HepG2 (cell line): ENCODE results near the gene KRT17. TPM values are rescaled to one million over a fixed set of nuclear protein-coding genes. Genes with fewer than 3 reads are reported as not detected.

Source experiments
- ATF7 ChIP-seq, 2 experiments: fragments of 450-650 bp in 1 of 2; sonication (generic) in 1 of 2; formaldehyde crosslinking in 1 of 2; IDR thresholded peaks; 2 replicates each; pipeline versions ENCODE4 v1.4.0 to v1.6.1; 2016 to 2020; ENCODE audit warnings: antibody characterized with exemption in 1 of 2, mild to moderate bottlenecking in 1 of 2, missing genetic modification reagents in 1 of 2
- ATM ChIP-seq: fragments of 450-650 bp; IDR thresholded peaks from 2 replicates; pipeline ENCODE4 v1.7.1; 2017; ENCODE audit warnings: mild to moderate bottlenecking, borderline replicate concordance
- FOXA1 ChIP-seq, 2 experiments: fragments of 450-650 bp in 1 of 2; sonication (generic) in 1 of 2; formaldehyde crosslinking in 1 of 2; IDR thresholded peaks; 2 replicates each; pipeline versions ENCODE4 v1.4.0 to v1.6.1; 2016 to 2020; ENCODE audit warnings: missing genetic modification reagents in 1 of 2
- KLF11 ChIP-seq: IDR thresholded peaks from 2 replicates; pipeline ENCODE4 v1.6.1; 2016; ENCODE audit warnings: missing compliant biosample characterization
- PHB2 ChIP-seq: fragments of 450-650 bp; IDR thresholded peaks from 2 replicates; pipeline ENCODE4 v1.6.1; 2018; ENCODE audit not compliant: partially characterized antibody
- PLRG1 ChIP-seq: fragments of 450-650 bp; conservative IDR thresholded peaks from 2 replicates; pipeline ENCODE4 v1.6.1; 2016
- SOX6 ChIP-seq, 2 experiments: fragments of 450-650 bp in 1 of 2; sonication (generic) in 1 of 2; formaldehyde crosslinking in 1 of 2; IDR thresholded peaks; 2 replicates each; pipeline versions ENCODE4 v1.4.0 to v1.6.1; 2017 to 2020; ENCODE audit warnings: antibody characterized with exemption in 1 of 2, mild to moderate bottlenecking in 1 of 2, missing genetic modification reagents in 1 of 2
- polyA plus RNA-seq, 8 experiments: library from polyadenylated mRNA; depleted of rRNA in 3 of 8; stranded (reverse) in 7 of 8; unstranded in 1 of 8; fragments of >200 nt; fragmentation: Illumina TruSeq in 4 of 8; extraction: Trizol in 4 of 8; gene quantifications; 2 replicates each; pipeline versions ENCODE4 v1.2.1 to v1.2.3, GENCODE V29; 2011 to 2016; ENCODE audit warnings: low read depth in 4 of 8, missing spikeins in 1 of 8, mixed read lengths in 1 of 8; ENCODE audit not compliant: insufficient read depth in 1 of 8
- total RNA-seq, 5 experiments: library from RNA; depleted of rRNA; stranded (reverse); fragments of >200 nt; fragmentation: Illumina TruSeq; extraction: Trizol; gene quantifications; 2 replicates each; pipeline ENCODE4 v1.2.3, GENCODE V29; 2016; ENCODE audit warnings: low read depth in 1 of 5
- TF ChIP-seq, protein P1 (sequence below): fragments of 450-650 bp; IDR thresholded peaks from 2 replicates; pipeline ENCODE4 v1.6.1; 2016
- TF ChIP-seq, protein P2 (sequence below), 2 experiments: fragments of 450-650 bp in 1 of 2; sonication (generic) in 1 of 2; formaldehyde crosslinking in 1 of 2; IDR thresholded peaks; 2 replicates each; pipeline versions ENCODE4 v1.6.1 to v1.8.0; 2016 to 2022; ENCODE audit warnings: antibody characterized with exemption in 1 of 2, mild to moderate bottlenecking in 1 of 2, missing genetic modification reagents in 1 of 2

The KRT17 gene
- total and polyA plus RNA-seq, 2 of the 13 experiments (the other 11 are each of a cell fraction or from before 2014, with no cell fraction given): 0.38 to 0.82 TPM

DNA sequence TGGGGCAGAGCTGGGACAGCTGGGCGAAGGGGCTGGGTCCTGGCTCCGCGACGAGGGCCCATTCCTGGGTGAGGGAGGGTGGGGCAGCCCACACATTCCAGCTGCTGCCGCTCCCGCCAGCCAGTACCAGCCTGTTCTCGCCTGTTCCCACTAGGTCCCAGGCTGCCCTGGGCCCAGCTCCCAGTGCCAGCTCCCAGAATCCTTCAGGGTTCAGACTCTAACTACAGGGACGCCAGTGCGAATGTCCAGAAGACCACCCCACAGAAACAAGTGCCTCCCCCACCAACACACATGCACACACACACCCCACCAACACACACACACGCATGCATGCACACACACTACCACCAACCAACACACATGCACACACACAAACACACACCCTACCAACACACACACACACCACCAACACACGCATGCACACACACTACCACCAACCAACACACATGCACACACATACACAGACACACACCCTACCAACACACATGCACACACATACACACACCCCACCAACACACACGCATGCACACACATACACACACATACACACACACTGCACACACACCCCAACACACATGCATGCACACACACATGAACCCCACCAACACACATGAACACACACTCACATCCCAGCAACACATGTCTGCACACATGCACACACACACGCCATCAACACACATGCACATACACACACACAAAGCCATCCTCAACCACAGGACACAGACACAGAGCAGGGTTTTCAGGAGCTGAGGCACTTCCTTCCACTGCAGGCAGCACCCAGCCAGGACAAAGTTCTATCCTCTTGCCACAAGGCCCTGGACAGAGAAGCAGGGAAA is 27.5 kb upstream of the KRT17 start (continued):
- TF ChIP-seq, protein P1, sequence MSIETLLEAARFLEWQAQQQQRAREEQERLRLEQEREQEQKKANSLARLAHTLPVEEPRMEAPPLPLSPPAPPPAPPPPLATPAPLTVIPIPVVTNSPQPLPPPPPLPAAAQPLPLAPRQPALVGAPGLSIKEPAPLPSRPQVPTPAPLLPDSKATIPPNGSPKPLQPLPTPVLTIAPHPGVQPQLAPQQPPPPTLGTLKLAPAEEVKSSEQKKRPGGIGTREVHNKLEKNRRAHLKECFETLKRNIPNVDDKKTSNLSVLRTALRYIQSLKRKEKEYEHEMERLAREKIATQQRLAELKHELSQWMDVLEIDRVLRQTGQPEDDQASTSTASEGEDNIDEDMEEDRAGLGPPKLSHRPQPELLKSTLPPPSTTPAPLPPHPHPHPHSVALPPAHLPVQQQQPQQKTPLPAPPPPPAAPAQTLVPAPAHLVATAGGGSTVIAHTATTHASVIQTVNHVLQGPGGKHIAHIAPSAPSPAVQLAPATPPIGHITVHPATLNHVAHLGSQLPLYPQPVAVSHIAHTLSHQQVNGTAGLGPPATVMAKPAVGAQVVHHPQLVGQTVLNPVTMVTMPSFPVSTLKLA: peak; percentile 95
- TF ChIP-seq FOXA1 (IDR thresholded peaks at IDR 0.05) (peak; percentile 66), FOXA1 (CRISPR knock-in tag; IDR thresholded peaks at IDR 0.05) (no peak), ATF7 (IDR thresholded peaks at IDR 0.05) (0 out of 2 replicates have a peak, but pooled peaks have one; percentile 8), ATF7 (CRISPR knock-in tag; IDR thresholded peaks at IDR 0.05) (no peak), ATM (peak; percentile 72; the same call in 1 of the 2 replicates), PLRG1 (peak; percentile 87), SOX6 (IDR thresholded peaks at IDR 0.05) (peak; percentile 97), SOX6 (CRISPR knock-in tag; IDR thresholded peaks at IDR 0.05) (no peak), PHB2 (peak; percentile 21), KLF11 (no peak)
- TF ChIP-seq, protein P2, sequence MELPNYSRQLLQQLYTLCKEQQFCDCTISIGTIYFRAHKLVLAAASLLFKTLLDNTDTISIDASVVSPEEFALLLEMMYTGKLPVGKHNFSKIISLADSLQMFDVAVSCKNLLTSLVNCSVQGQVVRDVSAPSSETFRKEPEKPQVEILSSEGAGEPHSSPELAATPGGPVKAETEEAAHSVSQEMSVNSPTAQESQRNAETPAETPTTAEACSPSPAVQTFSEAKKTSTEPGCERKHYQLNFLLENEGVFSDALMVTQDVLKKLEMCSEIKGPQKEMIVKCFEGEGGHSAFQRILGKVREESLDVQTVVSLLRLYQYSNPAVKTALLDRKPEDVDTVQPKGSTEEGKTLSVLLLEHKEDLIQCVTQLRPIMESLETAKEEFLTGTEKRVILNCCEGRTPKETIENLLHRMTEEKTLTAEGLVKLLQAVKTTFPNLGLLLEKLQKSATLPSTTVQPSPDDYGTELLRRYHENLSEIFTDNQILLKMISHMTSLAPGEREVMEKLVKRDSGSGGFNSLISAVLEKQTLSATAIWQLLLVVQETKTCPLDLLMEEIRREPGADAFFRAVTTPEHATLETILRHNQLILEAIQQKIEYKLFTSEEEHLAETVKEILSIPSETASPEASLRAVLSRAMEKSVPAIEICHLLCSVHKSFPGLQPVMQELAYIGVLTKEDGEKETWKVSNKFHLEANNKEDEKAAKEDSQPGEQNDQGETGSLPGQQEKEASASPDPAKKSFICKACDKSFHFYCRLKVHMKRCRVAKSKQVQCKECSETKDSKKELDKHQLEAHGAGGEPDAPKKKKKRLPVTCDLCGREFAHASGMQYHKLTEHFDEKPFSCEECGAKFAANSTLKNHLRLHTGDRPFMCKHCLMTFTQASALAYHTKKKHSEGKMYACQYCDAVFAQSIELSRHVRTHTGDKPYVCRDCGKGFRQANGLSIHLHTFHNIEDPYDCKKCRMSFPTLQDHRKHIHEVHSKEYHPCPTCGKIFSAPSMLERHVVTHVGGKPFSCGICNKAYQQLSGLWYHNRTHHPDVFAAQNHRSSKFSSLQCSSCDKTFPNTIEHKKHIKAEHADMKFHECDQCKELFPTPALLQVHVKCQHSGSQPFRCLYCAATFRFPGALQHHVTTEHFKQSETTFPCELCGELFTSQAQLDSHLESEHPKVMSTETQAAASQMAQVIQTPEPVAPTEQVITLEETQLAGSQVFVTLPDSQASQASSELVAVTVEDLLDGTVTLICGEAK (IDR thresholded peaks at IDR 0.05): no peak
- TF ChIP-seq, protein P2 (CRISPR knock-in tag; IDR thresholded peaks at IDR 0.05): no peak
- TF ChIP-seq, all 625 proteins: peak for 18
